ENCODE measurements around the gene CAMK1. TPM values are rescaled to one million over a fixed set of nuclear protein-coding genes. Genes with fewer than 3 reads are reported as not detected.

The CAMK1 gene
- total RNA-seq, 4 donors from 2014 or later = 2.9 to 19.6 (median 7.6) TPM

GRCh38 chr3:9808345-9809037 lies 38.7 kb upstream of the CAMK1 start:
- intact Hi-C loops (cut with DNase I) = no loop called here
- peaks cover 15 to 54% (median 31%) of the 10 kb centered on the region in 3 donors for H3K36me3 ChIP-seq
- DNase-seq = no peak
- TF ChIP-seq CTCF (IDR thresholded peaks at IDR 0.05) (no peak), POLR2A (IDR thresholded peaks at IDR 0.05) (no peak)
- peak overlapping the region; percentile 93 to 96 (median 94) for H3K27ac ChIP-seq
- no peaks in the 10 kb centered on the region for H3K9me3 ChIP-seq
- no peak overlapping the region for H3K4me3 ChIP-seq
- 69 to 73% methylated on average over 4 to 5 of the region's 7 CpGs for WGBS, 2 donors
- peaks cover 14 to 24% (median 17%) of the 10 kb centered on the region in 3 donors for H3K4me1 ChIP-seq
- H3K27me3 ChIP-seq = no peaks in the 10 kb centered on the region

- no peak for DNase-seq
- H3K4me3 ChIP-seq = no peak overlapping the region
- peak overlapping the region in 2 of 4 donors; percentile 93 to 96 for H3K27ac ChIP-seq
- H3K36me3 ChIP-seq = peaks cover 20 to 54% (median 36%) of the 10 kb centered on the region in 3 donors
- WGBS, 2 donors = 74 to 86% methylated on average over 2 of the region's 2 CpGs
- H3K27me3 ChIP-seq = no peaks in the 10 kb centered on the region
- no peaks in the 10 kb centered on the region for H3K9me3 ChIP-seq
- intact Hi-C loops (cut with DNase I) = no loop called here
- H3K4me1 ChIP-seq = peaks cover 14 to 24% (median 17%) of the 10 kb centered on the region in 3 donors
- TF ChIP-seq CTCF (IDR thresholded peaks at IDR 0.05) (no peak), POLR2A (IDR thresholded peaks at IDR 0.05) (no peak)
These were observed 38.2 kb upstream of the CAMK1 start for GRCh38 chr3:9807981-9808344.

GRCh38 chr3:9806688-9807589 lies 37.2 kb upstream of the CAMK1 start:
- DNase-seq = no peak
- peaks cover 14 to 24% (median 17%) of the 10 kb centered on the region in 3 donors for H3K4me1 ChIP-seq
- peaks cover 25 to 60% (median 43%) of the 10 kb centered on the region in 3 donors for H3K36me3 ChIP-seq
- no peaks in the 10 kb centered on the region for H3K27me3 ChIP-seq
- no peaks in the 10 kb centered on the region for H3K9me3 ChIP-seq
- TF ChIP-seq POLR2A (IDR thresholded peaks at IDR 0.05) (no peak), CTCF (IDR thresholded peaks at IDR 0.05) (no peak)
- H3K27ac ChIP-seq = no peak overlapping the region
- intact Hi-C loops (cut with DNase I) = no loop called here
- WGBS, 2 donors = 80 to 93% methylated on average over 1 to 7 of the region's 7 CpGs
- no peak overlapping the region for H3K4me3 ChIP-seq

DNA sequence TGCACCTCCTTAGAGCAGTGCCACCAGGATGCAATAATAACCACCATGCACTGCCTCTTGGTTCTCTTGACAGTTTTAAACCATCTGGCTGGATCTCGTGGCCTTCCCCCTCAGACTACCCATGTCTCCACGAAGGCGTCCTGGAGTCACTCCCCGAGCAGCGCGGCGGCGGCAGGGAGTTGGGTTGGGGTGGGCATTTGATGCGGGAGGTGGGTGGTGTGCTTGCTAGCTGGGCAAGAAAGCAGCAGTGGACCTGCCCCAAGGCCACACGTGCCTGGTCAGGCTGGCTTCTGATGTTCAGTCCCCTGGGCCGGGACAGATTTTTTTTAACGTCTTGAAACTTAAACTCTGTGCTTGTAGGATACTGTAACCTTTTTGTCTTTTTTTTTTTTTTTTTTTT lies 36.4 kb upstream of the CAMK1 start:
- Histone ChIP-seq H3K4me3 (no peak overlapping the region), H3K9me3 (no peaks in the 10 kb centered on the region), H3K36me3 (peaks cover 32 to 68% (median 51%) of the 10 kb centered on the region in 3 donors), H3K4me1 (peaks cover 14 to 24% (median 17%) of the 10 kb centered on the region in 3 donors), H3K27me3 (no peaks in the 10 kb centered on the region), H3K27ac (no peak overlapping the region)
- DNase-seq = no peak
- no peak for TF ChIP-seq CTCF (IDR thresholded peaks at IDR 0.05)
- WGBS, 2 donors = 72 to 79% methylated on average over 2 to 7 of the region's 12 CpGs
- intact Hi-C loops (cut with DNase I) = no loop called here

- H3K36me3 ChIP-seq = peaks cover 39 to 79% (median 62%) of the 10 kb centered on the region in 3 donors
- no peak overlapping the region for H3K27ac ChIP-seq
- no peak overlapping the region for H3K4me3 ChIP-seq
- H3K4me1 ChIP-seq = peaks cover 6 to 14% (median 7%) of the 10 kb centered on the region in 3 donors
- no peak for TF ChIP-seq CTCF (IDR thresholded peaks at IDR 0.05)
- no peak for TF ChIP-seq POLR2A (IDR thresholded peaks at IDR 0.05)
- no peaks in the 10 kb centered on the region for H3K9me3 ChIP-seq
- intact Hi-C loops (cut with DNase I) = no loop called here
- no peak for DNase-seq
- no peaks in the 10 kb centered on the region for H3K27me3 ChIP-seq
- WGBS, 2 donors = 88 to 99% methylated on average over 4 to 5 of the region's 5 CpGs
These were observed 35.2 kb upstream of the CAMK1 start for GRCh38 chr3:9804996-9805395.

Data from esophagus squamous epithelium (tissue), 5 donors.